GM12864 (cell line): ENCODE results near the gene GMIP.

ENCODE experiments used
- DNase-seq: peaks from one replicate; pipeline ENCODE4 v3.0.0-alpha.2; 2011; ENCODE audit warnings: low read depth
- H3K4me3 ChIP-seq: 2 replicates; pipeline ENCODE4 v1.5.1; 2011; ENCODE audit warnings: mild to moderate bottlenecking, low read depth, low read length, control low read depth
- TF ChIP-seq, protein P1 (sequence below): IDR thresholded peaks from 2 replicates; pipeline ENCODE4 v1.5.1; 2011; ENCODE audit warnings: low read depth, mild to moderate bottlenecking, moderate library complexity, low read length, control low read depth, inconsistent platforms; ENCODE audit errors: missing control alignments

Gene GMIP

DNA sequence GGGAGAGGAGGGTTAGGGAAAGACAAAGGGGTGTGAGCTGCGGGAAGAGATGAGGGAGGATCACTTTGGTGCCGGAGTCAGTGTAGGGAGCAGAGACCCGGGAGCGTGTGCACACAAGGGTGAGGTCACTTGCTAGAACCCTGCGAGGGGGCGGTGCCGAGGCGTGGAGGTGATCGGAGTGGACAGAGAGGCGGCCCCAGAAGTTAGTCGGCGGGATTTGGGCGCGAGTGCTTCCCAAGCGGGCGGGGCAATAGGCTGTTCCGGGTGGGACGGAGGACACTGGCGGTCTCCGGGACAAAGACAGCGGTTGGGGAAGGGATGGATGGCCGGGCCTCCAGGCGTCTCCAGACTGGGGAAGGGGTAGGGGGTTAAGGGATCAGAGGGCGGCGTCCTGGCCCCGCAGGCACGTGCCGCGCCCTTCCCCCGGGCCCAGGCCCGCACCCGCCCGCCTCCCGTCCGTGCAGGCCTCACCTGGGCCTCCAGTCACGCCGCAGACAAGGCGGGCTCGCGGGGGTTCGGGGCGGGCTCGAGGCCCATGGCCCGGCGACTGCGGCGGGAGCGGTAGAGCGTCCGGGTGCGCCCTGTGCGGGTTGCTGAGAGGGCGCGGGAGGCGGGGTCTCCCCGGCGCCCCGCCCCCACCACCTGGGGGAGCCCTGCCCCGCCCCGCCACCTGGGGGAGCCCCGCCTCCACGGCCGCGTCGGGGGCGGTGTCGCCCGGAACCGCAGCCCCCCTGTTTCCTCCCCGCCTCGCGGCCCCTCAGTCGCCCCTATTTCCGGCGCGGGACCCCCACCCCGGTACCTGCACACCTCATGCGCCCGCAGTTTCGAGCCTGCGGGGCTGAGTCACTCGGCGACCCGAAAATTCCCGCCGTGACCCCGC, 15.6 kb downstream of the GMIP start, which contains the start of gene LPAR2:
TSS of gene LPAR2 (minus strand) at position 600 of the 880 bp plus-strand sequence. CDS start 945 bp downstream, outside the sequence.
- H3K4me3 ChIP-seq = peak within 1 kb of the TSS; percentile 67
- no peak for DNase-seq
- TF ChIP-seq, protein P1, sequence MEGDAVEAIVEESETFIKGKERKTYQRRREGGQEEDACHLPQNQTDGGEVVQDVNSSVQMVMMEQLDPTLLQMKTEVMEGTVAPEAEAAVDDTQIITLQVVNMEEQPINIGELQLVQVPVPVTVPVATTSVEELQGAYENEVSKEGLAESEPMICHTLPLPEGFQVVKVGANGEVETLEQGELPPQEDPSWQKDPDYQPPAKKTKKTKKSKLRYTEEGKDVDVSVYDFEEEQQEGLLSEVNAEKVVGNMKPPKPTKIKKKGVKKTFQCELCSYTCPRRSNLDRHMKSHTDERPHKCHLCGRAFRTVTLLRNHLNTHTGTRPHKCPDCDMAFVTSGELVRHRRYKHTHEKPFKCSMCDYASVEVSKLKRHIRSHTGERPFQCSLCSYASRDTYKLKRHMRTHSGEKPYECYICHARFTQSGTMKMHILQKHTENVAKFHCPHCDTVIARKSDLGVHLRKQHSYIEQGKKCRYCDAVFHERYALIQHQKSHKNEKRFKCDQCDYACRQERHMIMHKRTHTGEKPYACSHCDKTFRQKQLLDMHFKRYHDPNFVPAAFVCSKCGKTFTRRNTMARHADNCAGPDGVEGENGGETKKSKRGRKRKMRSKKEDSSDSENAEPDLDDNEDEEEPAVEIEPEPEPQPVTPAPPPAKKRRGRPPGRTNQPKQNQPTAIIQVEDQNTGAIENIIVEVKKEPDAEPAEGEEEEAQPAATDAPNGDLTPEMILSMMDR = no peak

DNA sequence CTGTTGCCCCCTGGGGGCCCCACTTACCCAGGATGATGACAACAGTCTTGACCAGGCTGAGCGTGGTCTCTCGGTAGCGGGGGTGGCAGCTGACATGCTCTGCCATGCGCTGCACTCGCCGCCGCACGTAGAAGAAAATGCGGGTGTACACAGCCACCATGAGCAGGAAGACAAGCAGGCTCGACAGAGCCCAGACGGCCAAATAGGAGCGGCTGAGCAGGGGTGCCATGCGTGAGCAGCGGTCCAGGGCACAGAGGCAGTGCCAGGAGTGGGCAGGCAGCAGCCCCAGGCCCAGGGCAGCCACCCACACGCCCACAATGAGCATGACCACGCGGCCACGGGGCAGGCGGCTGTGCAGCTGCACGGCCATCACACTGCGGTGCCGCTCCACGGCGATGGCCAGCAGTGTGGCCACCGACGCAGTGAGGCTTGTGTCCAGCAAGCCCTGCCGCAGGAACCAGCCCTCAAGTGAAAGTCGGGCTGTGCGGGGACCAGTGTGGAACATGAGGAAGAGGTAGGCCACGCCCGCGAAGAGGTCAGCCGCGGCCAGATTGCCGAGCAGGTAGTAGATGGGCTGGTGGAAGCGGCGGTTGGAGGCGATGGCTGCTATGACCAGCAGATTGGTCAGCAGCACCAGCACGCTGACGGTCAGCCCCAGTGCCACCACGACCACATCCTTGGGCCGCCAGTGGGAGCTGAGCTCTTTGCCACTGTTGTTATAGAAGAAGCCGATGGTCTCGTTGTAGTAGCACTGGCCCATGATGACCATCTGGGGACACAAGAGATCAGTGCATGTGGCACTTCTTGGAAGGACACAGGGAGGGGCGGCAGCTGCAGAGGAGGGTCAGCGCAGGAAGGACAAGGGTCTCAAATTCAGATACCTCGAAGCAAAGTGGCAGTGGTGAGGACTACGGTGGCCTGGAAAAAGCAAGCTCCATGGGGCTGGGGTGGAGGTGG, 16.7 kb downstream of the GMIP start:
- DNase-seq = no peak
- peak overlapping the region; percentile 67 for H3K4me3 ChIP-seq
- TF ChIP-seq, protein P1 = no peak

DNA sequence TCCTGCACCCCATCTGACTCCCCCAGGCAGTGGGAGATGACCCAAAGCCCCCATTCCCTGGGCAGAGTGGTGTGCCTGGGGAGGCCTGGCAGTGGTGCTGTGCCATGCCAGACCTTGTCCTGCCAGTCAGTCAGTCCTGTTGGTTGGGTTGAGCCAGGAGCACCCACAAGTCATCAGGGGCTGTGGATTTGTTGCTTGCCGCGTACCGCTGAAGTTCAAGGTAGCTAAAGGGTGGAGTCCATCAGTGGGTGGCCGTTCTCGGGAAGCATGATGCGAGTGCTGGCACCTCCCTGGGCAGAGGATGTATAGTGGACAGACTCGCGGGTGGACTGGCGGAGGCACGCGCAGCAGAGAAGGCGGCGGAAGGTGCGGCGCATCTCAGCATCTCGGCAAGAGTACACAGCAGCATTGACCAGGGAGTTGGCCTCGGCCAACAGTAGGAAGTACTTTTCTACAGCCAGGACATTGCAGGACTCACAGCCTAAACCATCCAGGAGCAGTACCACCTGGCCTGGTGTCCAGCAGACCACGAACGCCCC, 19.4 kb downstream of the GMIP start:
- no peak overlapping the region for H3K4me3 ChIP-seq
- no peak for DNase-seq
- TF ChIP-seq, protein P1 = no peak

DNA sequence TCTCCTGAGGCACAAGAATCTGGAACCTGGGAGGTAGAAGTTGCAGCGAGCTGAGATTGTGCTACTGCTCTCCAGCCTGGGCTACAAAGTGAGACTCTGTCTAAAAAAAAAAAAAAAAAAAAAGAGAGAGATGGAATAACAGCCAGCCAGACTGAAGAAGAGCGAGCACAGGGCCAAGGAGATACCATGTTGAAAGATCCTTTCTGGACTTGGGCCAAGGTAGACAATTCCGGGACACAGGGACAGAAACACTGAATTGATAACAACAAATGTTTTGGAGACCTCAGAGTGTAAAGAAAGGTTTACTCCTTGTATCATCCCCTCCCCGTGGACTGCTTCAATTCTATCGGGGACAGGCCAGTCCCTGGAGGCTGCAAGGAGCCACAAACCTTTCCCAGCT, 20.1 kb downstream of the GMIP start:
- no peak for DNase-seq
- H3K4me3 ChIP-seq = no peak overlapping the region
- TF ChIP-seq, protein P1 = no peak

DNA sequence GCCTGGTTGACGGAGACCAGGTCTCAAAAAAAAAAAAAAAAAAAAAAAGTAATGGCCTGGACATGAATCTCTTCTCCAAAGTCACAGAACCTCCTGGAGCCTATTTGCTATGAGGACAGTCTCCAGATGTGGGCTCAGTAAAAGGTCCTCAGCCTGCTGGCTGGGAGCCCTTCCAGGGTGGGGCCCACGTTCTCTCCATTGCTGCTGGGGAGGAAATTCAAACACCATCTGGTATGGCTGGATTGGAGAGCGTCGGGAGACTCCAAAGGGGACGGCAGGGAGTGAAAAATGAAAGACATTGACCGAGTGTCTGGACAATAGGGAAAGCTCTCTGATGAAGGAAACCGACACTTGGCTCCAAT, 23.6 kb downstream of the GMIP start:
- H3K4me3 ChIP-seq = no peak overlapping the region
- TF ChIP-seq, protein P1 = no peak
- no peak for DNase-seq

DNA sequence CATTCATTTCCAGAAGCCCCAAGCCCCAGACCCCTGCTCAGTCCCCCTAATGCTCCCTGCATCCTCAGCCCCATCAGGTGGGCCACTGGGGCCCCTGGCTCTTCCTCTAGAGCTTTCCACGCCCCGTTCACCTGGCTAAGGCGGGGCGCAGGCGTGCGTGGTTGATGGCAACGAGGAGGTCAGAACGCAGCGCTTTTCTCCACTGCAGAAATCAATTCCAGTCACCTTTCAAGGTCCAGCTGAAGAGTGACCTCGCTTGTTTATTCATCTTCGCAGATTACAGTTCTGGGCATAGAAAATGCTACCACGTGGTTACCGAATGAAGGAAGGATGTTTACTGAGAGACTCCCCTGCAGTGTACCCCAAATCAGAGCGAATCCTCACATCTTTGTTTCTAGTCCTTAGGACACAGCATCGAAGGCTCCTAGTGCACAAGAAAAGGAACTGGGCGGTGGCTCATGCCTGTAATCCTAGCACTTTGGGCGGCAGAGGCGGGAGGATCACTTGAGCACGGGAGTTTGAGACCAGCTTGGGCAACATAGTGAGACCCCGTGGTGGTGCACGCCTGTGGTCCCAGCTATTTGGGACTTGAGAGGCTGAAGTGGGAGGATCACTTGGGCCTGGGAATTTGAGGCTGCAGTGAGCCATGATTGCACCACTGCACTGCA, 24.1 kb downstream of the GMIP start:
- no peak for DNase-seq
- TF ChIP-seq, protein P1 = no peak
- H3K4me3 ChIP-seq = peak overlapping the region; percentile 36; the same call in 1 of the 2 replicates
